Fibroblast of villous mesenchyme (primary cell): ENCODE data around the gene COG3. TPM values are rescaled to one million over a fixed set of nuclear protein-coding genes. Genes with fewer than 3 reads are reported as not detected.
"Not testable (repeated sequence)": the region's sequence is repeated elsewhere in the genome, so short reads cannot be mapped to it uniquely, and the experiment has no call there.

Source experiments
- DNase-seq: peaks from one replicate; pipeline ENCODE4 v3.0.0-alpha.2; 2010; ENCODE audit warnings: low read depth
- H3K4me3 ChIP-seq: 2 replicates; pipeline ENCODE4 v1.5.1; 2011; ENCODE audit warnings: low read depth, mild to moderate bottlenecking, low read length
- total RNA-seq: library from RNA; depleted of rRNA; stranded (reverse); fragments of >200 nt; gene quantifications from 2 replicates; pipeline ENCODE4 v1.2.3, GENCODE V29; 2012
- TF ChIP-seq, protein P1 (sequence below): IDR thresholded peaks from 2 replicates; pipeline ENCODE4 v1.5.1; 2012; ENCODE audit warnings: low read depth, mild to moderate bottlenecking, low read length; ENCODE audit not compliant: insufficient read depth

COG3 gene, protein sequence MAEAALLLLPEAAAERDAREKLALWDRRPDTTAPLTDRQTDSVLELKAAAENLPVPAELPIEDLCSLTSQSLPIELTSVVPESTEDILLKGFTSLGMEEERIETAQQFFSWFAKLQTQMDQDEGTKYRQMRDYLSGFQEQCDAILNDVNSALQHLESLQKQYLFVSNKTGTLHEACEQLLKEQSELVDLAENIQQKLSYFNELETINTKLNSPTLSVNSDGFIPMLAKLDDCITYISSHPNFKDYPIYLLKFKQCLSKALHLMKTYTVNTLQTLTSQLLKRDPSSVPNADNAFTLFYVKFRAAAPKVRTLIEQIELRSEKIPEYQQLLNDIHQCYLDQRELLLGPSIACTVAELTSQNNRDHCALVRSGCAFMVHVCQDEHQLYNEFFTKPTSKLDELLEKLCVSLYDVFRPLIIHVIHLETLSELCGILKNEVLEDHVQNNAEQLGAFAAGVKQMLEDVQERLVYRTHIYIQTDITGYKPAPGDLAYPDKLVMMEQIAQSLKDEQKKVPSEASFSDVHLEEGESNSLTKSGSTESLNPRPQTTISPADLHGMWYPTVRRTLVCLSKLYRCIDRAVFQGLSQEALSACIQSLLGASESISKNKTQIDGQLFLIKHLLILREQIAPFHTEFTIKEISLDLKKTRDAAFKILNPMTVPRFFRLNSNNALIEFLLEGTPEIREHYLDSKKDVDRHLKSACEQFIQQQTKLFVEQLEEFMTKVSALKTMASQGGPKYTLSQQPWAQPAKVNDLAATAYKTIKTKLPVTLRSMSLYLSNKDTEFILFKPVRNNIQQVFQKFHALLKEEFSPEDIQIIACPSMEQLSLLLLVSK
- total RNA-seq: 39.6 and 41.0 TPM in 2 replicates

DNA sequence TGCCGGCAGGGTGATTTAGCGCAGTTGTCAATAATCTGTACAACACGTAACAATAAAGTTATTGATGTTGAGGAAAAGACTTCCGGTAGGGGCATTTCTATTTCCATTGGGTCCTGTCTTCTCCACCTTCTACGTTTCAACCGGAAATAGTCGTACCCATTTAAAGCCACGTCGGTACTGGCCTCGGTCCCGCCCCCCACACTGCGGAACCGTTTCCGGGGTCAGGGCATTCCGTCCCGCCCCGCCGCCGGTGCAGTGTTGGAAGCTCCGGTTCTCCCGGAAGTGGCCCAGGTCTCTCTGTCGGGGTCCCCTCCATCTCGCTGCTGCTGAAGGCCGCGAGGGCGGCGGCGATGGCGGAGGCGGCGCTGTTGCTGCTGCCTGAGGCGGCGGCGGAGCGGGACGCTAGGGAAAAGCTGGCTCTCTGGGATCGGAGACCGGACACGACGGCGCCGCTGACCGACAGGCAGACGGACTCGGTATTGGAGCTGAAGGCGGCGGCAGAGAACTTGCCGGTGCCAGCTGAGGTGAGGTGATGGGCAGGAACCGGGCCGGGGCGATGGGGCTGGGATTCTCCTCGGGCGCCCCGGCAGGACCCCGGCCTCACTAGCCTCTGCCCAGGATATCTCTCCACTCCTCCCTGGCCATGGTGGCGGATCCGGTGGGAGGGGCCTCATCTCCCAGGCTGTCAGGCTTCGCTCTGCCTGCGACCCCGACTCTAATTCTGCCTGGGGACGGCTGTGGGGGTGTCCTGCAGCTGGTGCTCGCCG lies at the start of gene COG3:
Gene COG3, plus strand, starts transcription at position 253 of the 767 bp plus-strand sequence. Its CDS starts 98 bp downstream, at position 351.
- H3K4me3 ChIP-seq: peak within 1 kb of the TSS; percentile 97
- DNase-seq: peak; percentile 97
- TF ChIP-seq, protein P1, sequence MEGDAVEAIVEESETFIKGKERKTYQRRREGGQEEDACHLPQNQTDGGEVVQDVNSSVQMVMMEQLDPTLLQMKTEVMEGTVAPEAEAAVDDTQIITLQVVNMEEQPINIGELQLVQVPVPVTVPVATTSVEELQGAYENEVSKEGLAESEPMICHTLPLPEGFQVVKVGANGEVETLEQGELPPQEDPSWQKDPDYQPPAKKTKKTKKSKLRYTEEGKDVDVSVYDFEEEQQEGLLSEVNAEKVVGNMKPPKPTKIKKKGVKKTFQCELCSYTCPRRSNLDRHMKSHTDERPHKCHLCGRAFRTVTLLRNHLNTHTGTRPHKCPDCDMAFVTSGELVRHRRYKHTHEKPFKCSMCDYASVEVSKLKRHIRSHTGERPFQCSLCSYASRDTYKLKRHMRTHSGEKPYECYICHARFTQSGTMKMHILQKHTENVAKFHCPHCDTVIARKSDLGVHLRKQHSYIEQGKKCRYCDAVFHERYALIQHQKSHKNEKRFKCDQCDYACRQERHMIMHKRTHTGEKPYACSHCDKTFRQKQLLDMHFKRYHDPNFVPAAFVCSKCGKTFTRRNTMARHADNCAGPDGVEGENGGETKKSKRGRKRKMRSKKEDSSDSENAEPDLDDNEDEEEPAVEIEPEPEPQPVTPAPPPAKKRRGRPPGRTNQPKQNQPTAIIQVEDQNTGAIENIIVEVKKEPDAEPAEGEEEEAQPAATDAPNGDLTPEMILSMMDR: peak; percentile 19

DNA sequence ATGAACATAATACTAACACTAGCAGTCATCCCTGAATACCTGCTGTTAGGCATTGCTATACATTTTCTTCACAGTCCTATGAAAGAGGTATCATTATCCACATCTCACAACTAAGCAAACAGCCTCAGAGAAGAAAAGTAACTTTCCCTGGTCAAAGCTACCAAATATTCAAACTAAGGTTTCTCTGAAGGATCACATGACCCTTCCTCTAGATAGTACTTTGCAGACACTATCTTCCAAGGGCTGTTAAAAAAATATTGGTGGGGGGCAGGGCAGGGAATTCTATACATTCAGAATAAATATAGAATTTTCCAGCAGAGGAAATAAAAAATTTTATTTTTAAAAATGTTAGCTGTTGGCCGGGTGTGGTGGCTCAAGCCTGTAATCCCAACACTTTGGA lies 49.6 kb upstream of the COG3 start:
- peak overlapping the region; percentile 54 for H3K4me3 ChIP-seq

DNA sequence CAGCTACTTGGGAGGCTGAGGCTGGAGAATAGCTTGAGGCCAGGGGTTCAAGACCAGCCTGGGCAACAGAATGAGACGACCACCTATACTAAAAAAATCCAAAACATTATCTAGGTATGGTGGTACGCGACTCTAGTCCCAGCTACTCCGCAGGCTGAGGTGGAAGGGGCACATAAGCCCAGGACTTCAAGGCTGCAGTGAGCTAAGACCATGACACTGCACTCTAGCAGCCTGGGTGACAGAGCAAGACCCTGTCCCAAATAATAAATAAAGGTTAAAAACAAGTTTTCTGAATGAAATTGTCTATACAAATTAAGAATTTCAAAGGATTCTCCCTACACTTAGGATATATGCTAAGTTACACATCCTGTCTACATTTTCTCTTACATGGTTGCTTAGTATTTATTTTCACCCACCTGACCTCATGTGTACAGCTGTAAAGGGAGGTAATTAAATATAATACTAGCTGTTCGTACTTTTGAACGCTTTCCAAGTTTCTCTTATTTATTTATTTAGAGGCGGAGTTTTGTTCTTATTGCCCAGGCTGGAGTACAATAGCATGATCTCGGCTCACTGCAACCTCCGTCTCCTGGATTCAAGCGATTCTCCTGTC lies 48.1 kb upstream of the COG3 start:
- peak overlapping the region; percentile 81 for H3K4me3 ChIP-seq
- TF ChIP-seq, protein P1: no peak
- no peak for DNase-seq

More for the DNA sequence above, 49.6 kb upstream of the COG3 start:
- no peak for DNase-seq
- TF ChIP-seq, protein P1: no peak

- DNase-seq: peak; percentile 90
- TF ChIP-seq, protein P1: no peak
- peak within 1 kb of the TSS; percentile 81 for H3K4me3 ChIP-seq
These were observed 46.8 kb upstream of the COG3 start, which contains the start of gene SLC25A30 for GRCh38 chr13:45417790-45418534. SLC25A30 (minus strand) TSS chr13:45418373; CDS start chr13:45411425, 6,948 bp downstream.

DNA sequence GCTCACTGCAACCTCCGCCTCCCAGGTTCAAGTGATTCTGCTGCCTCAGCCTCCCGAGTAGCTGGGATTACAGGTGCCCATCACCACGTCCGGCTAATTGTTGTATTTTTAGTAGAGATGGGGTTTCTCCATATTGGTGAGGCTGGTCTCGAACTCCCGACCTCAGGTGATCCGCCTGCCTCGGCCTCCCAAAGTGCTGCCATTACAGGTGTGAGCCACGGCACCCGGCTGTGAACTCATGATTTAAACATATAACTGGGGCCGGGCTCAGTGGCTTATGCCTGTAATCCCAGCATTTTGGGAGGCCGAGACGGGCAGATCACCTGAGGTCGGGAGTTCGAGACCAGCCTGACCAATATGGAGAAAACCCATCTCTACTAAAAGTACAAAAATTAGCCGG lies 45.4 kb upstream of the COG3 start:
- not testable (repeated sequence) for DNase-seq, H3K4me3 ChIP-seq

DNA sequence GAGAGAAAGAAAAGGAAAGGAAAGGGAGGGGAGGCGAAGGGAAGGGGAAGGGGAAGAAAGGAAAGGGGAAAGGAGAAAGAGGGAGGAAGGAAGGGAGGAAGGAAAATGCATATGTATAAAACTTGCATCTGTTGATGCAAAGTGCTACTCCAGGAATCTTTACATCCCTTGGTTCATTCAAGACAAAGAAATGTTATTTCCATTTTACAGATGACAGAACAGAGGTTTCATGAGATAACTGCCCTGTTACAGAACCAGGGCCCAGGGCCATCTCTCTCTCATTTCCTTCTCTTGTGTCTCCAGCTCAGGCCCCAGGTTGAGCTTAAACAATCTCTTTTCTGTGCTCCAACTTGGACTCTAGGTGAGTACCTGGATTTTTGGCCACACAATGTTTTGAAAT lies 44.8 kb upstream of the COG3 start:
- DNase-seq: no peak
- no peak overlapping the region for H3K4me3 ChIP-seq
- TF ChIP-seq, protein P1: no peak
